ENCODE measurements around the gene AVPR1B.

AVPR1B gene

GRCh38 chr1:206111271-206111927, 5.8 kb downstream of the AVPR1B start:
- no peak for DNase-seq

GRCh38 chr1:206110820-206111219, 6.4 kb downstream of the AVPR1B start:
- DNase-seq = no peak

- no peak for DNase-seq
Observed at GRCh38 chr1:206110161-206110560, 7.0 kb downstream of the AVPR1B start.

GRCh38 chr1:206109718-206110117, 7.5 kb downstream of the AVPR1B start:
- no peak for DNase-seq

- DNase-seq = no peak
Observed at GRCh38 chr1:206108635-206109034, 8.6 kb downstream of the AVPR1B start.

- DNase-seq = no peak
Observed at GRCh38 chr1:206107168-206107544, 10.0 kb downstream of the AVPR1B start.

GRCh38 chr1:206106328-206107167, 10.6 kb downstream of the AVPR1B start:
- DNase-seq = peak; percentile 48 to 75

GRCh38 chr1:206105464-206105995, 11.7 kb downstream of the AVPR1B start:
- no peak for DNase-seq

GRCh38 chr1:206103979-206104378, 13.2 kb downstream of the AVPR1B start:
- DNase-seq = no peak

- DNase-seq = peak in 1 of 2 donors; percentile 57
Observed at GRCh38 chr1:206102292-206102936, 14.8 kb downstream of the AVPR1B start.

- DNase-seq = no peak
Observed at GRCh38 chr1:206101351-206102045, 15.7 kb downstream of the AVPR1B start.

GRCh38 chr1:206100226-206100815, 16.9 kb downstream of the AVPR1B start:
- DNase-seq = no peak

GRCh38 chr1:206098242-206098919, 18.8 kb downstream of the AVPR1B start:
- no peak for DNase-seq

- DNase-seq = peak in 1 of 2 donors; percentile 23
Observed at GRCh38 chr1:206097381-206097780, 19.8 kb downstream of the AVPR1B start.

GRCh38 chr1:206094024-206094423, 23.2 kb downstream of the AVPR1B start:
- peak in 1 of 2 donors; percentile 30 for DNase-seq

- DNase-seq = no peak
Observed at GRCh38 chr1:206089341-206089740, 27.8 kb downstream of the AVPR1B start.

GRCh38 chr1:206087091-206087490, 30.1 kb downstream of the AVPR1B start:
- no peak for DNase-seq

- no peak for DNase-seq
Observed at GRCh38 chr1:206083750-206084149, 33.4 kb downstream of the AVPR1B start.

- DNase-seq = no peak
Observed at GRCh38 chr1:206082831-206083695, 34.1 kb downstream of the AVPR1B start.

- DNase-seq = no peak
Observed at GRCh38 chr1:206081856-206082255, 35.3 kb downstream of the AVPR1B start.
